Stimulated activated memory B cell treated with anti-CD40 and anti-IgM and Interleukin-4, amounts not matched to agents 10 μg/mL and 1 μg/mL and 100 μg/mL, for 72 hours (primary cell): ENCODE results near the gene CUX1.
A peak's percentile ranks its signal among the peaks of the same experiment; 100 is the strongest.

Source experiments
- ATAC-seq: fragments of 150-1000 bp; cut with Tn5 transposase; 2 replicates; pipeline ENCODE4 v1.10.0; 2021
- H3K27ac Mint-ChIP-seq: one replicate; pipeline ENCODE4 v1.8.0; 2022; ENCODE audit warnings: mild to moderate bottlenecking, mixed read lengths
- H3K27me3 Mint-ChIP-seq: one replicate; pipeline ENCODE4 v1.8.0; 2022; ENCODE audit warnings: mixed read lengths
- H3K36me3 Mint-ChIP-seq: one replicate; pipeline ENCODE4 v1.8.0; 2022; ENCODE audit warnings: mixed read lengths
- H3K4me1 Mint-ChIP-seq: one replicate; pipeline ENCODE4 v1.8.0; 2022; ENCODE audit warnings: mixed read lengths
- H3K4me3 Mint-ChIP-seq: one replicate; pipeline ENCODE4 v1.8.0; 2022; ENCODE audit warnings: mild to moderate bottlenecking, moderate library complexity, mixed read lengths
- H3K9me3 Mint-ChIP-seq: one replicate; pipeline ENCODE4 v1.8.0; 2022; ENCODE audit warnings: mixed read lengths

Gene CUX1

DNA sequence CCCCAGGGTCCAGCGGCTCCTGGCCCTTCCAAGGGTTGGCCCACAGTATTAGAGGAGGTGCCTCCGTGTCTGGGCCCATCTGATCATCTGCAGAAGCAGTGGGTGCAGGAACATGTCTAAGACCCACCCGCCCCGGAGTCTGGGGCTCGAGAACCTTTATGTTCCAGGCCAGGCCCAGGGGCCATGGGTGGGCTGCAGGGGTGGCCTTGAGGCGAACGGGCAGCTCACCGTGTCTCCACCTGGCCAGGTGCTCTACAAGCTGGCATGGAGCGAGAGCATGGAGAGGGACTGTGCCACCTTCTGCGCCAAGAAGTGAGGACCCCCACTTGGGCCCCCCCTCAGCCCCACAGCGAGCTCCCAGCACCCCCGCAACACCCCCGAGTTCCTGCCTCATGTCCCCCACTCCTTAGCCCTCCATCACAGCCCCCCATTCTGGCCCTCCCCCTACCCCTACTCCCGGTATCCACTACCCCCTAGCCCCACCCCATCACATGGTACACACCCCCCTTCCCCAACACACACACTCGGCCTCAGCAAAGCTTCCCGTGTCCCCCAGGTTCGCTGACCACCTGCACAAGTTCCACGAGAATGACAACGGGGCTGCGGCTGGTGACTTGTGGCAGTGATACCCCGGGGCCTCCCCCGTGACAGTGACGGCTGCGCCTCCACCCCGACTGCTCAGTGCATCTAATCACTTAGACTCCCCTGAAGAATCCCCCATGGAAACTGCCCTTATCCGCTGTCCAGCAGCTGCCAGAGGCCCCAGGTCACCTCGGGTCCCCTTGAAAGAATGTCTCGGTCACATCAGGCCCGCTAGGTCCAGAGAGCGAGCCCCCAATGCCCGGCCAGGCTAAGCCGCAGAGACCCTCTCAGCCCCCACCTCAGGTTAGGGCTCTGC is 465.3 kb downstream of the CUX1 start:
- Mint-ChIP-seq H3K4me1 (peaks cover 42% of the 10 kb centered on the region), H3K9me3 (no peaks in the 10 kb centered on the region), H3K4me3 (no peak overlapping the region), H3K36me3 (no peaks in the 10 kb centered on the region), H3K27ac (peak overlapping the region; percentile 27), H3K27me3 (no peaks in the 10 kb centered on the region)
- no peak for ATAC-seq

DNA sequence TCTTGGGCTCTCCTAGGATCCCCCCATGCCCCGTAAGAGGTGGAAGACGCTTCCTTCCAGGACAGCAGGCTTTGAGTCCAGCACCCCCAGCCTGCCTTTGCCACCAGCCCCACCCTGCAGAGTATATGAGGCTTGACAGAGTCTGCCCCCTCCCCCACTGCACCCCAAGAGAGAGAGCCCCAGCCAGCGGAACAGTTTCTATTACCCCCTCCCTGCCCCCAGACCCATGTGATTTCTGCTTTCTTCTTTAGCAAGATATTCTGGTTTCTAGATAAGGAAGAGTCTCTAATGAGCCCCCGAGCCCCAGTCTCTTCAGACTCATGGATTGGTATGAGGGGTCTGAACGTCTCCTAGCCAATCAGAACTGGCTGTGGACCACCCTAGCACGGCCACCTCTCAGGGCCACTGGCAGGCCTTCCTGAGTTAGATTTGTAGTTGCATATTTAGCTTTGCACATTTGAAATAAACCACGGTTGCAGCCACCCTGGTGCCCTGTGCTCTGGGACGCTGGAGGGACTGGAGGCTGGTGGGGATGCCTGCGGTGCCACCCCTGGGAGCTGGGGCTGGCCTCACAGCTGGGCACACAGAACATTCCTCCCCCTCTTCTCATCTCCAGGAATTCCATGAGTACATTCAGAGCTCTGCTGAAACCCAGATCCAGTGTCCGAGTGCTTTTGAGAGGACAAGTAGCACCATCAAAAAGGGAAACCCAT is 466.2 kb downstream of the CUX1 start:
- H3K27ac Mint-ChIP-seq, result peak overlapping the region; percentile 27
- no peaks in the 10 kb centered on the region for H3K36me3 Mint-ChIP-seq
- H3K4me1 Mint-ChIP-seq, result peaks cover 49% of the 10 kb centered on the region
- peak overlapping the region; percentile 7 for H3K4me3 Mint-ChIP-seq
- H3K27me3 Mint-ChIP-seq, result no peaks in the 10 kb centered on the region
- no peaks in the 10 kb centered on the region for H3K9me3 Mint-ChIP-seq
- no peak for ATAC-seq

DNA sequence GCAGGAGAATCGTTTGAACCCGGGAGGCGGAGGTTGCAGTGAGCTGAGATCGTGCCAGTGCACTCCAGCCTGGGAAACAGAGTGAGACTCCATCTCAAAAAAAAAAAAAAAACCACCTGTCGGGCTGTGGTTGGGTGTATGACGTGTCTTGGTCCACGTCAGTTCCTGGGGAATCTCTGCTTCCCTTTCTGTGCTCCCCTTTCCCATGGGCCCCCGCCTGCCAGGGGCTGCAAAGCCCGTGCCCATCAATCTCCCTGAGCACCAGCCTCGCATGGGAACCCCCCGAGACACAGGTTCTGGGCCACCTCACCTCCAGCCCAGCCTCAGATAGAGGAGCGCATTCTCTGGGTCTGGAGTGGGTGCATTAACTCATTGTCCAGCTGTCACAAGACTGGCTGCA is 467.0 kb downstream of the CUX1 start:
- Mint-ChIP-seq H3K4me1 (peaks cover 52% of the 10 kb centered on the region), H3K36me3 (no peaks in the 10 kb centered on the region), H3K9me3 (no peaks in the 10 kb centered on the region), H3K27me3 (no peaks in the 10 kb centered on the region), H3K4me3 (peak overlapping the region; percentile 74), H3K27ac (peak overlapping the region; percentile 27)
- ATAC-seq, result no peak

DNA sequence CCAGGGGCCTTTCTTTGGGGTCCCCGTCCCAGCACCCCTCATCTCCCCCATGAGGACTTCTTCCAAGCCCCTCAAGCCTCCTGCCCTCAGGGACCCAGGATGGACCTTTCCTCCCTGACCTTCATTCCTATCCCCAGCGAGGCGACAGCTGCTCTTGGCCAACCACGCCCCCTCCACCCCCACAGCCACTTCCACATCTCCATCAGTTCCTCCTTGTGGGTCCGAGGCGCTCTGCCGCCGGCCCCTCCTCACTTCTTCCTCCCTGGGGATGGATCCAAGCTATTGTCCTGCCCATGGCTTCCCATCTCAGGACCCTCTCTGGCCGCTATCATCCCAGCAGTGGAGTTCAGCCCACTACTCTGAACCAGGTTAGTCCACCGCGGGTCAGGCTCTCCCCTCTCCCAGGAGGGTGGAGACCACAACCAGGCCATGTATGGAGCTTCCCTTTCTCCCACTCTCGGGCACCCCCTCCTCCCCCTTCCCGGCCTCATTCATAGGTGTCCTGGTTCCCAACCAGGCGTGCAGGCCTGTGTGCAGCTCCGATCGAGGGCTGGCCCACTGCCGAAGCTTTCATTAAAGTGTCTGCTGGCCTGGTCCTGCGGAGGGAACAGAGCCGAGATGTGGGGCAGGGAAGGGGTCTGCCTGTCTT is 467.6 kb downstream of the CUX1 start:
- H3K27me3 Mint-ChIP-seq, result no peaks in the 10 kb centered on the region
- peak overlapping the region; percentile 27 for H3K27ac Mint-ChIP-seq

DNA sequence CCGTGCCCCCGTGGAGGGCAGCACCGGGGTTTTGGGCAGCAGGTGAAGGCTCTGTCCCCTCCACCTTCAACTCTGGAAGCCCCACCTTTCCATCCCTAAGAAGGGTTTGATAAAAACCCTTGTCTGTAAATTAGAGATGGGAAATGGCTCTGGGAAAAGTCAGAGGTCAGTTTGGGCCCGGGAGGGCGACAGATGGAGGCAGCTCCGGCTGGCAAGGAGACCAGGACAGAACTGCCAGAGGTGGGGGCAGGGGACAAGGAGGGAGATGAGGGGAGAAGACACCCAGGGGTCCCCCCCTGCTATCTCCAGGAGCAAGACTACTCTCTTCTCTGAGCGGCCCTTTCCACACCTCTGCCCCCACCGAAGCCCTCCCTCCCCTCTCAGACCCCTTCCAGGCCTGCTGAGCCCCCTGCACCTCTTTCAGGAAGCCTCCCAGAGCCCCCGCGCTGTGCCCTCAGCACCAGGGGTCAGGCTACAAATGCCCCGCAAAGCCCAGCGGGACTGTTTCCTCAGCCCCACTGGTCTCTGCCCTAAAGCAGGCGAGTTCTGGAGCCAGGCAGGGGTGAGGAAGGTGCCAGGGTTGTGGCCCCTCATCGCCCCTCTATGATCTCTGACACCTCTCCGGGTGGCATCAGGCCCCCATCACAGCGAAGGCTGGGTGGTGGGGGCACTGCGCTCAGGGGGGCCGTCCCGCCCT is 468.3 kb downstream of the CUX1 start:
- Mint-ChIP-seq H3K27me3 (no peaks in the 10 kb centered on the region), H3K9me3 (no peaks in the 10 kb centered on the region), H3K36me3 (no peaks in the 10 kb centered on the region), H3K4me1 (peaks cover 57% of the 10 kb centered on the region), H3K4me3 (peak overlapping the region; percentile 74), H3K27ac (peak overlapping the region; percentile 27)
- no peak for ATAC-seq

More for the DNA sequence above, 467.6 kb downstream of the CUX1 start:
- H3K4me3 Mint-ChIP-seq, result peak overlapping the region; percentile 74
- H3K4me1 Mint-ChIP-seq, result peaks cover 52% of the 10 kb centered on the region
- no peak for ATAC-seq
- no peaks in the 10 kb centered on the region for H3K9me3 Mint-ChIP-seq
- no peaks in the 10 kb centered on the region for H3K36me3 Mint-ChIP-seq

DNA sequence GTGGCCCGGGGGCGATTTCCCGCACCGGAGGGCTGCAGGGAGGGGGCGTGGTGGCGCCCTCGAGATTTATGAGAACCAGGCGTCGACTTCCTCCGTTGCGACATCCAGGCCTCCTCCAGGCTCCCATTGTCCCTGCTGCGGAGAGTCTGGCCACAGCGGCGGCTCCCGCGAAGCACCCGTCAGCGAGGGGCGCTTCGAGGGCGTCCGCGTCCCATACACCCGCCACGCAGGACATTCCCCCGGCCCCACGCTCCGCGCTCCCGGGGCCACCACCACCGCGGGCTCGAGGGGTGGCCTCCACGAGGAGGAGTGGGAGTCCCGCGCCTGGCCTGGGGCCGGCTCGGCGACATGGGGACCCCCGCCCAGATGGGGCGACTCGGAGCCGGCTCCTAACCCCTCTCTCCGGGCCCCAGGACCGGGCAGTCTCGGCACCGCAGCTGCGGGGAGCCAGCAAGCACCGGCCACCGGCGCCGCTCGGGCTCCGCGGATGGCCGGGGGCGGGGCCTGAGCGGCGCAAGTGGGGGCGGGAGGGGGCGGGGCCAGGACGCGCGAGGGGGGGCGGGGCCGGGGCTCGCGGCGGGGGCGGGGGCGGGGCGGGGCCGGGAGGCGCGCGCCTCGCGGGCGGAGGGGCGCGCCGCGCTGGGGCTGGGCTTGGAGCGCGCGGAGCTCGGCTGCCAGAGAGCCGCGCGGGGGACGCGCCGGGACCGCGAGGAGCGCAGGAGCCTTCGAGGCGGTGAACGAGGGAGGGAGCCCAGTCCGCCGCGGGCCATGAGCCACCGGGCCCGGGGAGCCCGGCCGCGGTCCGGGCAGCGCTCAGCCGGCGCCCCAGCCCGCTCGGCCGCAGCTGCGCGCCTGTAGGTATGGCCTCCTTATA is 469.0 kb downstream of the CUX1 start, which contains the start of gene SH2B2:
SH2B2 (plus strand) TSS at position 632 of the 874 bp plus-strand sequence. CDS start 13,683 bp downstream, outside the sequence.
- Mint-ChIP-seq H3K4me3 (peak within 1 kb of the TSS; percentile 74), H3K4me1 (peaks cover 65% of the 10 kb centered on the region), H3K9me3 (no peaks in the 10 kb centered on the region), H3K27me3 (no peaks in the 10 kb centered on the region), H3K27ac (peak within 1 kb of the TSS; percentile 27), H3K36me3 (no peaks in the 10 kb centered on the region)
- peak; percentile 66 for ATAC-seq

DNA sequence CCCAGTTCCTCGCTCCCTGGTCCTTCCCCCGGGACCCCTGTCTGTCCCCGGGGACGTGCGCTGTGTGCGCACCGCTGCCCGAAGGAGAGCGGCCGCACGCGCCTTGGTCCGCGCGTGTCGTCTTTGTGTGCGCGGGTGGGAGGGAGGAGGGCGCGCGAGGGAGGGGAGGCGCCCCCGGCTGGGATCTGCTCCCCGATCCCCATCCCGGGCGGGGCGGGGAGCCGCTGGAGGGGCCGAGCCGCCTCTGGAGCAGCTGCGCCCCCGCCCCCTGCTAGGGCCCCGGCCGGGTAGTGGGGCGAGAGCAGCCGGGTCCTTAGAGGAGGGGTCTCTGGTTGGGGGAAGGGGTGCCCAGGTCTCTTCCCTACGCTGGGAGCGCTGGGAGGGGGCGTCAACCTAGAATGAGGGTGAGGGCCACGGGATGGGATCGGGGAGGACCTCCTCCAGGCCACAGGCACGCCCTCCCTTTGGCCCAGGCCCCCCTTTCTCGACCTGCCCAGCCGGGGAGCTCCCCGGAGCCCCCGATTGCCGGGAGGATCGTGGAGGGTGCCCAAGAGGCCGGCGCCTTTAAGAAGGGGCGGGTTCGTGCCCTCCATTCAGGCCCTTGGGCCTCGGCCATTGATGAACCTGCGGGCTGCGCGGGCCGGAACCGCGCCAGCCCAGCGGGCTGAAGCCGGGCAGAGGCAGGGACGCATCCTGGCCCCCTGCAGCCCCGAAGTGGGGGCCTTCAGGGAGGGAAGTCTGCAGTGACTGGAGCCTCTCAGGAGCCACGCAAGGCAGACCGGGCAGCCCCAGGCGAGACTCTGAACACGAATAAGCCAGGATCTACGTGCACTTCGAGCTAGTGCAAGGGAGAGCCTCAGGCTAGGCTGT is 469.9 kb downstream of the CUX1 start:
- Mint-ChIP-seq H3K36me3 (no peaks in the 10 kb centered on the region), H3K27ac (peak overlapping the region; percentile 80), H3K4me1 (peaks cover 74% of the 10 kb centered on the region)

DNA sequence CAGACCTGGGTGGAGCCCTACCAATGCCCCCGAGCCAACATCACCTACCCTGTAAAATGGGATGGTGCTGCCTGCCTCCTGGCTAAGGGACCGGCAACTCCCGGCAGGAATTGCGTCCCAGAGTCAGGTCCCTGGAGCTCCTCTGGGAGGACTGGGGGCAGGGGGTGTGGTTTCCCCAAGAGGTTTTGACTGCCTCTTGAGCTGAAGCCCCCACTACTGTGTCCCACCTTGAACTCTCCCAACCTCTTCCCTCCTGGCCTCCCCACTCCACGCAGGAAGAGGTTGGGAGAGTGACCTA is 470.5 kb downstream of the CUX1 start:
- no peaks in the 10 kb centered on the region for H3K9me3 Mint-ChIP-seq
- no peak for ATAC-seq
- peak overlapping the region; percentile 74 for H3K4me3 Mint-ChIP-seq
- peaks cover 75% of the 10 kb centered on the region for H3K4me1 Mint-ChIP-seq
- peak overlapping the region; percentile 80 for H3K27ac Mint-ChIP-seq
- H3K36me3 Mint-ChIP-seq, result no peaks in the 10 kb centered on the region
- no peaks in the 10 kb centered on the region for H3K27me3 Mint-ChIP-seq

More for the DNA sequence above, 469.9 kb downstream of the CUX1 start:
- peak; percentile 55 for ATAC-seq
- Mint-ChIP-seq H3K4me3 (peak overlapping the region; percentile 74), H3K9me3 (no peaks in the 10 kb centered on the region), H3K27me3 (no peaks in the 10 kb centered on the region)

DNA sequence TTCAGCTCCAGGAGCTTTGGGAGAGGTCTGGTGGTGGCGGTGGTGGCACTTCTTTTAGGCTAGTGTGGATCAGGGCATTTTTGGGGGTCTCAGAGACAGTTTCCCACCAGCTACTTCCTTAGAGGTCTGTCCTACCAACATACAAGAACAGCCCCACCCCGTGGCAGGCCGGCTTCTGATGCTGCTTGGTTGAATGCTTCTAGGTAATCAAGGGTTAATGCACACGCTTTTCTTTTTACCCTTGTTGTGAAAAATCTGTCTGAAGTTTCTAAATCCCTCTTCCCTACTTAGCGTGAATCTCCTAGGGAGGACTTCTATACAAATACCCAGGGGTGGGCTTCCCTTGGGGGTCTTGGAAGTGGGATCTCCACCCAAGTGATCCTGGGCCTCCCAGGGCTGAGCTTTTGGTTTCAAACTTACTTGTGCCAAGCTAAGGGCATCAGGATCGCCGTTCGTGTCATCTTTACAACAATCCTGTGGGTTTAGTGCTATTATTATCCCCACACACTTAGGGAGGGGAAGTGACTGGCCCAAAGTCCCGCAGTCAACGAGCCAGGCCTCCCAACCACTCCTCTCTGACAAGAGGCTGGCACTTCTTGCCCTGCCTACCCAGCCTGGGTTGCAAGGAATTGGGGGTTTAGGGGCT is 471.0 kb downstream of the CUX1 start:
- ATAC-seq, result no peak
- peak overlapping the region; percentile 80 for H3K27ac Mint-ChIP-seq
- H3K4me1 Mint-ChIP-seq, result peaks cover 71% of the 10 kb centered on the region
- no peaks in the 10 kb centered on the region for H3K27me3 Mint-ChIP-seq
- H3K36me3 Mint-ChIP-seq, result no peaks in the 10 kb centered on the region
- peak overlapping the region; percentile 74 for H3K4me3 Mint-ChIP-seq
- no peaks in the 10 kb centered on the region for H3K9me3 Mint-ChIP-seq

DNA sequence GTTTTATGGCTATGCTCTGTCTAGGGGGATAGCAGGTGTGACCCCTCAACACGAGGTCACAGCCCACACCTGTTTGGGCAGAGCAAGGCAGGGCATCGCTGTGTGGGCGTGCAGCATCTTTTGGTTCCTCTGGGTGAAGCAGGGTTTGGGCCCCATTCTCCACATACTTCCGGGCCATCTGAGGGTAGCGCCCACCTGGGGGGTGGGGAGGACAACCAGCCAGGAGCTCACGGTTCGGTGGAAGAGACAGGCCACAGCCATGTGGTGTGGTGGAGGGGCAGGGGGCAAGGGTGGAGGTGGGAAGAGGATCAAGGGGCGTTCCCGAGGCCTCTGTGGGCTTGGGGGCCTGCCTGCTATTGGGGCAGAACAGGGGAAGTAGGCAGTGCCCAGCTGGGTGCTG is 471.6 kb downstream of the CUX1 start:
- H3K4me1 Mint-ChIP-seq, result peaks cover 71% of the 10 kb centered on the region
- peak overlapping the region; percentile 80 for H3K27ac Mint-ChIP-seq
- no peaks in the 10 kb centered on the region for H3K36me3 Mint-ChIP-seq
- no peaks in the 10 kb centered on the region for H3K27me3 Mint-ChIP-seq
- H3K9me3 Mint-ChIP-seq, result no peaks in the 10 kb centered on the region
- H3K4me3 Mint-ChIP-seq, result peak overlapping the region; percentile 74
- ATAC-seq, result peak; percentile 44

DNA sequence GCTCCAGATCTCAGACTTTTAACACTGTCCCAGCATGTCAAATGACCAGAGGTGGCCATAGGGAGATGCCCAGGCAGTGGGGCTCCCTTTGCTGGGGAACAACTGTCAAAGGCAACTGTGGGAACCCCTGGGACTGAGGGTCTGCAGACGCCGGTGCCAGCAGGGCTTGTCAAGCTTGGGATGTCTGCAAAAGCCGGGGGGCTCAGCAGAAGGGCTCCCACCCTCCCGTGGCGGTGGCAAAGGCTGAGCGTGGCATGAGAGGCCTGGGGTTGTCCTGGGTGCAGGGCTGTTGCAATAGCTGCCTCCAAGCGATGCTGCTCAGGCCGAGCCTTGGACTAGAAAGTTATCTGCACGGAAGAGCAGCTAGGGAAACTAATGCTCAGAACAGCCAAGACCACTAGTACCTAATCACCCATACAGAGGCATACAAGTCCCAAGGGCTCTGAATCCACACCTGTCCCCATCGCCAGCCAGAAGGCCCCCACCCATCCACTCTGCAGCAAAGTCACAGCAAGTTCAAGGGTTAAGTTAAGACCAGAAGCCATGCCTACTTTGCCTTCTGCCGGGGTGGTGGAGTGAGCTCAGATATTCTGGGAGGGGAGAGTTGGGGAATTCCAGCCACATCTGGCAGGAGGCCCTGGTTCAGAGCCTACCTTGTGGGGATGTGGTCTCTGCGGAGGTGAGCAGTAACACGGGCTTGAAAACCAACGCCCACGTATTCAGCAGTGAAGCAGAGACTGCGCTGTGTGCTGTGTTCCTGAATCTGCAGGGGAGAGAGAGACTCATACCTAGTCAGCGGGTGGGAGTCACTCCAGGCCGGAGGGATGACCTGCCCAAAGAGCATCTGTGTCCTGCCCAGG is 473.9 kb downstream of the CUX1 start:
- H3K4me3 Mint-ChIP-seq, result peak overlapping the region; percentile 69
- H3K9me3 Mint-ChIP-seq, result no peaks in the 10 kb centered on the region
- peaks cover 75% of the 10 kb centered on the region for H3K4me1 Mint-ChIP-seq
- H3K27me3 Mint-ChIP-seq, result no peaks in the 10 kb centered on the region
- H3K36me3 Mint-ChIP-seq, result peaks cover 11% of the 10 kb centered on the region
- H3K27ac Mint-ChIP-seq, result peak overlapping the region; percentile 80
- ATAC-seq, result peak; percentile 70

DNA sequence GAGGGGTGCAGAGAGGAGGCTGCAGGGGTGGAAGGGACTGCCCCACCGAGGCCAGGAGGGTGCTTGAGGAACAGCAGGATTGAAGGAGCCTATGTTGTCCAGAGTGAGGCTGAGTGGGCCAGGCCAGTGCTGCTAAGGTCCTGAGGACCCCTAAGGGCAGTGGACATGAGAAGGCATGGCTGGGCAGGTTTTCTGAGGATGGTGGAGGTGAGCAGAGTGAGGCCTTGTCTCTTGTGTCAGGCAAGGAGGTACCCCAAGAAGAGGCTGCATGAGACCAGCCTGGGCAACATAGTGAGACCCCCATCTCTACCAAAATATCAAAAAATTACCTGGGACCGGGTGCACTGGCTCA is 474.5 kb downstream of the CUX1 start:
- Mint-ChIP-seq H3K27ac (peak overlapping the region; percentile 80), H3K36me3 (peaks cover 15% of the 10 kb centered on the region), H3K9me3 (no peaks in the 10 kb centered on the region), H3K4me3 (peak overlapping the region; percentile 69), H3K27me3 (no peaks in the 10 kb centered on the region), H3K4me1 (peaks cover 81% of the 10 kb centered on the region)
- no peak for ATAC-seq
